C4-2B (cell line): ENCODE data around the gene GTF3C5.

Source experiments
- ZFX ChIP-seq: fragments of 450-650 bp; IDR thresholded peaks from 2 replicates; pipeline ENCODE4 v1.6.1; 2017
- TF ChIP-seq, protein P1 (sequence below): fragments of 450-650 bp; conservative IDR thresholded peaks from 2 replicates; pipeline ENCODE4 v1.5.1; 2017; ENCODE audit warnings: mild to moderate bottlenecking

DNA sequence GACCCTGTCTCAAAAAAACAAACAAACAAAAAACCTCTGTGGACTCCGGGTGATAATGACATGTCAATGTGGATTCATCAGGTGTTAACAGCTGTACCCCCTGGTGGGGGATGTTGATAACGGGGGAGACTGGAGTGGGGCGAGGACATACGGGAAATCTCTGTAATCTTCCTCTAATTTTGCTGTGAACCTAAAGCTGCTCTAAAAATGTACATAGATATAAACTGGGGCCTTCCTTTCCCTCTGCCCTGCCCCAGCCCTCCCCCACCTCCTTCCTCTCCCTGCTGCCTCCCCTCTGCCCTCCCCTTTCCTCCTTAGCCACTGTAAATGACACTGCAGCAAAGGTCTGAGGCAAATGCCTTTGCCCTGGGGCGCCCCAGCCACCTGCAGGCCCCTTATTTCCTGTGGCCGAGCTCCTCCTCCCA, 29.6 kb downstream of the GTF3C5 start:
- TF ChIP-seq, protein P1, sequence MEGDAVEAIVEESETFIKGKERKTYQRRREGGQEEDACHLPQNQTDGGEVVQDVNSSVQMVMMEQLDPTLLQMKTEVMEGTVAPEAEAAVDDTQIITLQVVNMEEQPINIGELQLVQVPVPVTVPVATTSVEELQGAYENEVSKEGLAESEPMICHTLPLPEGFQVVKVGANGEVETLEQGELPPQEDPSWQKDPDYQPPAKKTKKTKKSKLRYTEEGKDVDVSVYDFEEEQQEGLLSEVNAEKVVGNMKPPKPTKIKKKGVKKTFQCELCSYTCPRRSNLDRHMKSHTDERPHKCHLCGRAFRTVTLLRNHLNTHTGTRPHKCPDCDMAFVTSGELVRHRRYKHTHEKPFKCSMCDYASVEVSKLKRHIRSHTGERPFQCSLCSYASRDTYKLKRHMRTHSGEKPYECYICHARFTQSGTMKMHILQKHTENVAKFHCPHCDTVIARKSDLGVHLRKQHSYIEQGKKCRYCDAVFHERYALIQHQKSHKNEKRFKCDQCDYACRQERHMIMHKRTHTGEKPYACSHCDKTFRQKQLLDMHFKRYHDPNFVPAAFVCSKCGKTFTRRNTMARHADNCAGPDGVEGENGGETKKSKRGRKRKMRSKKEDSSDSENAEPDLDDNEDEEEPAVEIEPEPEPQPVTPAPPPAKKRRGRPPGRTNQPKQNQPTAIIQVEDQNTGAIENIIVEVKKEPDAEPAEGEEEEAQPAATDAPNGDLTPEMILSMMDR: no peak
- TF ChIP-seq ZFX: no peak
